K562 (cell line): ENCODE measurements around the gene FBN1. TPM values are rescaled to one million over a fixed set of nuclear protein-coding genes. Genes with fewer than 3 reads are reported as not detected.

Source experiments
- ATAC-seq: fragments of 200-7000 bp; cut with Tn5 transposase; 3 replicates; pipeline ENCODE4 v1.9.1; 2020; ENCODE audit warnings: moderate library complexity
- BruUV-seq: library from RNA; stranded (reverse); fragments of 400-500 nt; replicated peaks from 2 replicates; lab custom pipeline; 2021; lab: Mats Ljungman, UMichigan
- CTCF ChIA-PET: fragments of 300-600 bp; formaldehyde crosslinking; extraction: SDS; loops from one replicate; lab custom pipeline; 2021; ENCODE audit warnings: low intra/inter-chr PET ratio; lab: Yijun Ruan, JAX
- POLR2A ChIA-PET: fragments of 300-600, 350-650 bp; sonication (Branson Sonifier 250); formaldehyde crosslinking; extraction: SDS; loops from one replicate; lab custom pipeline; 2021; ENCODE audit warnings: antibody characterized with exemption, inconsistent platforms; lab: Yijun Ruan, JAX
- DNase-seq, 4 experiments: peaks; one replicate each; pipeline versions ENCODE4 v3.0.0 to v3.0.0-alpha.2; 2011 to 2018; ENCODE audit warnings: low spot score in 3 of 4, mixed read lengths in 3 of 4; ENCODE audit errors: extremely low read depth in 1 of 4
- FAIRE-seq: peaks from 2 replicates; lab custom pipeline; 2011; peaks lifted over from hg19 to GRCh38; lab: Jason Lieb, UNC
- H2AFZ ChIP-seq: 2 replicates; pipeline ENCODE4 v1.6.0; 2011; ENCODE audit warnings: low read depth, low read length, control low read depth, inconsistent platforms
- H3K27ac ChIP-seq: fragments of 200-600 bp; 3 replicates; pipeline ENCODE4 v1.8.0; 2011; ENCODE audit warnings: low read depth, mild to moderate bottlenecking, control low read depth, inconsistent platforms, low read length, moderate library complexity, mixed read lengths; ENCODE audit errors: extremely low read depth
- H3K27me3 ChIP-seq, 2 experiments: fragments of 300-600 bp in 1 of 2; 2 replicates in 1 of 2; 3 replicates in 1 of 2; pipeline versions ENCODE4 v1.6.0 to v1.8.0; 2011; ENCODE audit warnings: inconsistent platforms in 2 of 2, low read length in 2 of 2, mild to moderate bottlenecking in 1 of 2, mixed read lengths in 1 of 2, moderate library complexity in 1 of 2; ENCODE audit not compliant: control insufficient read depth in 2 of 2, insufficient read depth in 2 of 2
- H3K36me3 ChIP-seq: fragments of 300-600 bp; 3 replicates; pipeline ENCODE4 v1.8.0; 2011; ENCODE audit warnings: mild to moderate bottlenecking, low read length, inconsistent platforms; ENCODE audit not compliant: control insufficient read depth, insufficient read depth
- H3K4me1 ChIP-seq, 2 experiments: fragments of 200-600 bp in 1 of 2; replicated peaks in 1 of 2; 2 replicates in 1 of 2; 3 replicates in 1 of 2; pipeline versions ENCODE4 v1.5.1 to v1.8.0; 2011; ENCODE audit warnings: inconsistent platforms in 2 of 2, low read length in 2 of 2, mild to moderate bottlenecking in 1 of 2, mixed read lengths in 1 of 2, moderate library complexity in 1 of 2; ENCODE audit not compliant: control insufficient read depth in 2 of 2, insufficient read depth in 2 of 2
- H3K4me2 ChIP-seq: 2 replicates; pipeline ENCODE4 v1.6.1; 2011; ENCODE audit warnings: low read length, control low read depth, inconsistent platforms, mixed read lengths; ENCODE audit not compliant: insufficient read depth
- H3K4me3 ChIP-seq: fragments of 200-600 bp; sonication (generic), shearing (Covaris generic); 2 replicates; pipeline ENCODE4 v1.5.1; 2016; ENCODE audit warnings: control low read depth, inconsistent platforms
- H3K79me2 ChIP-seq: fragments of 200-600 bp; 3 replicates; pipeline ENCODE4 v1.8.0; 2011; ENCODE audit warnings: low read length, inconsistent platforms; ENCODE audit not compliant: control insufficient read depth, insufficient read depth
- H3K9ac ChIP-seq, 2 experiments: 2 replicates each; pipeline versions ENCODE4 v1.6.0 to v1.6.1; 2011; ENCODE audit warnings: low read depth in 2 of 2, low read length in 2 of 2, control low read depth in 1 of 2, inconsistent platforms in 1 of 2, mild to moderate bottlenecking in 1 of 2, mixed read lengths in 1 of 2; ENCODE audit not compliant: insufficient read depth in 1 of 2
- H3K9me1 ChIP-seq: one replicate; pipeline ENCODE4 v1.6.0; 2011; ENCODE audit warnings: inconsistent platforms, mild to moderate bottlenecking, low read length, moderate library complexity; ENCODE audit not compliant: control insufficient read depth, insufficient read depth
- H3K9me3 ChIP-seq: replicated peaks from 2 replicates; pipeline ENCODE4 v1.5.1; 2011; ENCODE audit warnings: low read depth, low read length, inconsistent platforms; ENCODE audit not compliant: control insufficient read depth, insufficient read depth
- H4K20me1 ChIP-seq: replicated peaks from 2 replicates; pipeline ENCODE4 v1.6.1; 2011; ENCODE audit warnings: low read length, inconsistent platforms, mixed read lengths; ENCODE audit not compliant: control insufficient read depth, insufficient read depth
- AFF4 ChIP-seq: sonication (generic); formaldehyde crosslinking; IDR thresholded peaks from 2 replicates; pipeline ENCODE4 v1.8.0; 2023; ENCODE audit warnings: mild to moderate bottlenecking, missing genetic modification reagents
- C11orf30 ChIP-seq: fragments of 450-650 bp; IDR thresholded peaks from 2 replicates; pipeline ENCODE4 v1.6.1; 2016; ENCODE audit warnings: low read depth, mild to moderate bottlenecking
- FOXM1 ChIP-seq, 2 experiments: fragments of 450-650 bp in 1 of 2; sonication (generic) in 1 of 2; formaldehyde crosslinking in 1 of 2; IDR thresholded peaks; 2 replicates each; pipeline versions ENCODE4 v1.6.1 to v1.9.0; 2017 to 2022; ENCODE audit warnings: low read depth in 2 of 2, mild to moderate bottlenecking in 2 of 2, missing genetic modification reagents in 1 of 2, moderate library complexity in 1 of 2
- MAFK ChIP-seq: IDR thresholded peaks from 2 replicates; pipeline ENCODE4 v1.6.1; 2011; ENCODE audit warnings: low read length, improper control_type of control experiment
- MTF1 ChIP-seq: fragments of 250-450 bp; sonication (Bioruptor Pico); IDR thresholded peaks from 2 replicates; pipeline ENCODE4 v1.9.0; 2021; ENCODE audit warnings: moderate library complexity, mild to moderate bottlenecking, inconsistent platforms, borderline replicate concordance
- NKRF ChIP-seq: fragments of 450-650 bp; IDR thresholded peaks from 2 replicates; pipeline ENCODE4 v1.6.1; 2016; ENCODE audit warnings: borderline replicate concordance
- PCBP1 ChIP-seq: fragments of 200-400 bp; formaldehyde crosslinking; IDR thresholded peaks from 2 replicates; pipeline ENCODE4 v1.6.1; 2018; ENCODE audit warnings: mild to moderate bottlenecking, low read depth, low read length; ENCODE audit not compliant: poor library complexity, severe bottlenecking
- PCBP2 ChIP-seq: fragments of 200-400 bp; formaldehyde crosslinking; IDR thresholded peaks from 2 replicates; pipeline ENCODE4 v1.6.1; 2018; ENCODE audit warnings: low read length, low read depth, mild to moderate bottlenecking, moderate library complexity; ENCODE audit not compliant: poor library complexity, severe bottlenecking
- SFPQ ChIP-seq: fragments of 200-400 bp; formaldehyde crosslinking; IDR thresholded peaks from 2 replicates; pipeline ENCODE4 v1.6.1; 2017; ENCODE audit warnings: mild to moderate bottlenecking, low read depth, low read length, moderate library complexity
- ZNF76 ChIP-seq: fragments of 250-450 bp; sonication (Bioruptor Pico); IDR thresholded peaks from 2 replicates; pipeline ENCODE4 v1.4.0; 2020; ENCODE audit warnings: mild to moderate bottlenecking, moderate library complexity, borderline replicate concordance
- ZNF830 ChIP-seq: fragments of 250-450 bp; sonication (Bioruptor Pico); IDR thresholded peaks from 2 replicates; pipeline ENCODE4 v1.5.0; 2021; ENCODE audit warnings: mild to moderate bottlenecking
- WGBS: fragments of 100-300 bp; shearing (Covaris generic); methylation state at CpG from one replicate; pipeline ENCODE4 v1.1.6; 2016; ENCODE audit warnings: low coverage, mixed read lengths; ENCODE audit not compliant: insufficient coverage; ENCODE audit errors: missing lambda C conversion rate; 5-methylcytosine and 5-hydroxymethylcytosine counted together
- in situ Hi-C: fragments of 300-500 bp; cut with MboI; formaldehyde crosslinking; loops from 4 replicates; pipeline ENCODE4 v1.15.0; 2018; ENCODE audit warnings: inconsistent platforms, mixed read lengths
- intact Hi-C: fragments of 100-400 bp; cut with micrococcal nuclease; formaldehyde crosslinking; loops from 2 replicates; pipeline ENCODE4 v1.14.2; 2022
- polyA plus RNA-seq, 8 experiments: library from polyadenylated mRNA; depleted of rRNA in 4 of 8; stranded (reverse) in 5 of 8; unstranded in 3 of 8; fragments of >200 nt; fragmentation: Nextera tagmentation in 2 of 8; fragmentation: Illumina TruSeq in 1 of 8; extraction: Ambion mirVana in 2 of 8; extraction: Trizol in 1 of 8; gene quantifications; 2 replicates each; pipeline versions ENCODE4 v1.2.1 to v1.2.3, GENCODE V29; 2011 to 2014; ENCODE audit warnings: inconsistent platforms in 1 of 8, missing spikeins in 1 of 8
- total RNA-seq, 7 experiments: library from RNA; depleted of rRNA in 6 of 7; stranded (reverse); fragments of >200 nt in 6 of 7; fragmentation: Illumina TruSeq in 2 of 7; extraction: Trizol in 2 of 7; gene quantifications; 2 replicates each; pipeline versions ENCODE4 v1.2.1 to v1.2.3, GENCODE V29; 2011 to 2021; ENCODE audit warnings: low replicate concordance in 1 of 7
- TF ChIP-seq, protein P1 (sequence below): sonication (generic); formaldehyde crosslinking; IDR thresholded peaks from 2 replicates; pipeline ENCODE4 v1.5.0; 2020; ENCODE audit warnings: missing genetic modification reagents

The FBN1 gene
- total and polyA plus RNA-seq, 9 of the 15 experiments (the other 6 are each of a cell fraction or from before 2014, with no cell fraction given): 0.15 to 1.2 (median 0.60) TPM

GRCh38 chr15:48581219-48581618 lies 64.3 kb downstream of the FBN1 start:
- FAIRE-seq: no peak
- DNase-seq: no peak
- BruUV-seq: no TSS peak
- TF ChIP-seq, protein P1, sequence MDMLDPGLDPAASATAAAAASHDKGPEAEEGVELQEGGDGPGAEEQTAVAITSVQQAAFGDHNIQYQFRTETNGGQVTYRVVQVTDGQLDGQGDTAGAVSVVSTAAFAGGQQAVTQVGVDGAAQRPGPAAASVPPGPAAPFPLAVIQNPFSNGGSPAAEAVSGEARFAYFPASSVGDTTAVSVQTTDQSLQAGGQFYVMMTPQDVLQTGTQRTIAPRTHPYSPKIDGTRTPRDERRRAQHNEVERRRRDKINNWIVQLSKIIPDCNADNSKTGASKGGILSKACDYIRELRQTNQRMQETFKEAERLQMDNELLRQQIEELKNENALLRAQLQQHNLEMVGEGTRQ (CRISPR knock-in tag): no peak
- TF ChIP-seq ZNF830 (no peak), PCBP1 (no peak), SFPQ (no peak), MAFK (no peak), FOXM1 (IDR thresholded peaks at IDR 0.05; ENCODE audit: low read depth) (no peak), FOXM1 (CRISPR knock-in tag; IDR thresholded peaks at IDR 0.05; ENCODE audit: low read depth) (no peak), NKRF (no peak), C11orf30 (no peak), AFF4 (no peak), MTF1 (CRISPR knock-in tag) (no peak), PCBP2 (no peak), ZNF76 (CRISPR knock-in tag) (no peak)

More at GRCh38 chr15:48581219-48581618, 64.3 kb downstream of the FBN1 start:
- CTCF ChIA-PET: no interaction called here
- Histone ChIP-seq H3K4me3 (no peak overlapping the region), H3K9me3 (no peaks in the 10 kb centered on the region), H3K9me1 (no peaks in the 10 kb centered on the region), H4K20me1 (no peaks in the 10 kb centered on the region), H3K36me3 (no peaks in the 10 kb centered on the region), H3K79me2 (no peaks in the 10 kb centered on the region), H3K27me3 (no peaks in the 10 kb centered on the region), H3K9ac (no peak overlapping the region), H3K4me1 (peaks cover 0 to 20% of the 10 kb centered on the region in 2 experiments; a peak in 4 of 5 replicates), H2AFZ (no peak overlapping the region), H3K4me2 (no peak overlapping the region), H3K27ac (no peak overlapping the region)
- 70% methylated on average over 4 of the region's 4 CpGs for WGBS
- in situ Hi-C loops: no loop called here
- intact Hi-C loops: no loop called here
- POLR2A ChIA-PET: no interaction called here
- ATAC-seq: no peak
